PC-9 (cell line): ENCODE results near the gene TBC1D10B. TPM values are rescaled to one million over a fixed set of nuclear protein-coding genes. Genes with fewer than 3 reads are reported as not detected.

ENCODE experiments used
- BruUV-seq: library from RNA; stranded (reverse); fragments of 400-500 nt; replicated peaks from 2 replicates; lab custom pipeline; 2021; lab: Mats Ljungman, UMichigan
- CTCF ChIA-PET: fragments of 300-600 bp; sonication (Branson Sonifier 250); formaldehyde crosslinking; loops from one replicate; lab custom pipeline; 2022; ENCODE audit warnings: antibody characterized with exemption; lab: Charles Lee
- POLR2A ChIA-PET: fragments of 300-600 bp; sonication (Branson Sonifier 250); formaldehyde crosslinking; loops from one replicate; lab custom pipeline; 2022; ENCODE audit warnings: antibody characterized with exemption; ENCODE audit not compliant: unreplicated experiment; lab: Charles Lee
- DNase-seq, 2 experiments: peaks; one replicate each; pipeline versions ENCODE4 v3.0.0 to v3.0.0-alpha.2; 2015 to 2022; ENCODE audit warnings: mixed read lengths in 1 of 2
- H2AFZ ChIP-seq: fragments of 200-600 bp; sonication (generic); 2 replicates; pipeline ENCODE4 v1.8.1; 2017; ENCODE audit warnings: antibody characterized with exemption
- H3F3A ChIP-seq: fragments of 200-600 bp; sonication (generic); 2 replicates; pipeline ENCODE4 v1.8.1; 2017; ENCODE audit warnings: antibody characterized with exemption, mild to moderate bottlenecking, low read depth; ENCODE audit not compliant: insufficient read depth
- H3K27ac ChIP-seq: fragments of 200-600 bp; sonication (generic); 2 replicates; pipeline ENCODE4 v1.6.1; 2016; ENCODE audit warnings: mixed run types
- H3K27me3 ChIP-seq: fragments of 200-600 bp; sonication (generic); 2 replicates; pipeline ENCODE4 v1.6.1; 2016; ENCODE audit warnings: low read depth, mixed run types; ENCODE audit not compliant: insufficient read depth
- H3K36me3 ChIP-seq: fragments of 200-600 bp; sonication (generic); 2 replicates; pipeline ENCODE4 v1.6.1; 2016; ENCODE audit warnings: low read depth, mixed run types
- H3K4me1 ChIP-seq: fragments of 200-600 bp; sonication (generic); replicated peaks from 2 replicates; pipeline ENCODE4 v1.6.1; 2016; ENCODE audit warnings: mixed run types; ENCODE audit not compliant: insufficient read depth
- H3K4me2 ChIP-seq: fragments of 200-600 bp; sonication (generic); 2 replicates; pipeline ENCODE4 v1.6.1; 2017; ENCODE audit warnings: mixed run types
- H3K4me3 ChIP-seq: fragments of 200-600 bp; sonication (generic); 2 replicates; pipeline ENCODE4 v1.6.1; 2016; ENCODE audit warnings: mixed run types
- H3K79me2 ChIP-seq: fragments of 200-600 bp; sonication (generic); 2 replicates; pipeline ENCODE4 v1.6.1; 2017; ENCODE audit warnings: low read depth, mixed run types
- H3K9me2 ChIP-seq: fragments of 200-600 bp; sonication (generic); 2 replicates; pipeline ENCODE4 v1.8.1; 2017; ENCODE audit warnings: mild to moderate bottlenecking; ENCODE audit not compliant: insufficient read depth
- H3K9me3 ChIP-seq: fragments of 200-600 bp; sonication (generic); 2 replicates; pipeline ENCODE4 v1.8.1; 2016; ENCODE audit warnings: low read depth; ENCODE audit not compliant: insufficient read depth
- H4K20me1 ChIP-seq: fragments of 200-600 bp; sonication (generic); 2 replicates; pipeline ENCODE4 v1.8.1; 2017; ENCODE audit not compliant: insufficient read depth
- CTCF ChIP-seq: fragments of 200-600 bp; sonication (generic); conservative IDR thresholded peaks from 2 replicates; pipeline ENCODE4 v1.6.1; 2017; ENCODE audit warnings: mixed run types, antibody characterized with exemption, mild to moderate bottlenecking, moderate library complexity
- EZH2 ChIP-seq: fragments of 200-600 bp; sonication (generic); IDR thresholded peaks from 2 replicates; pipeline ENCODE4 v1.8.0; 2017; ENCODE audit warnings: antibody characterized with exemption, low read depth
- intact Hi-C: fragments of 100-400 bp; cut with micrococcal nuclease; formaldehyde crosslinking; loops from one replicate; pipeline ENCODE4 v1.10.0; 2022; ENCODE audit not compliant: unreplicated experiment
- total RNA-seq: library from RNA; stranded (reverse); gene quantifications from 2 replicates; pipeline ENCODE4 v1.2.3, GENCODE V29; 2021

The TBC1D10B gene
- total RNA-seq, 1 experiment from 2014 or later, result 85.0 TPM

- Histone ChIP-seq H3K27me3 (no peaks in the 10 kb centered on the region), H2AFZ (no peak overlapping the region), H3K4me1 (peaks cover 13% of the 10 kb centered on the region), H4K20me1 (0 out of 2 replicates have a peak, but pooled peaks cover 12% of the 10 kb centered on the region), H3K4me2 (no peak overlapping the region), H3K9me2 (no peaks in the 10 kb centered on the region), H3F3A (peaks cover 41% of the 10 kb centered on the region; the same call in 1 of the 2 replicates), H3K9me3 (no peaks in the 10 kb centered on the region), H3K79me2 (peaks cover 38% of the 10 kb centered on the region), H3K4me3 (no peak overlapping the region), H3K27ac (no peak overlapping the region), H3K36me3 (peaks cover 24% of the 10 kb centered on the region)
- no peak for TF ChIP-seq EZH2
- no peak for TF ChIP-seq CTCF
- DNase-seq, result no peak
- no TSS peak for BruUV-seq
- CTCF ChIA-PET, result interaction anchor here (1.3 kb wide), 1 partner anchor 11 kb away, joined by 4 read pairs; no protein-coding TSS in a partner anchor
- intact Hi-C loops, result loop anchor here (5.0 kb wide), 1 partner anchor 268 kb away; the partner anchor contains the start of gene TBX6
- POLR2A ChIA-PET, result interaction anchor here (0.6 kb wide), 2 partner anchors 11 to 58 kb away, joined by 3 to 5 read pairs; no protein-coding TSS in a partner anchor
These were observed 10.5 kb downstream of the TBC1D10B start for GRCh38 chr16:30359871-30360170.

- Histone ChIP-seq H3K4me1 (peaks cover 13% of the 10 kb centered on the region), H3K9me2 (no peaks in the 10 kb centered on the region), H3K79me2 (peaks cover 38% of the 10 kb centered on the region), H4K20me1 (peaks cover 7% of the 10 kb centered on the region; the same call in 1 of the 2 replicates), H3K27me3 (no peaks in the 10 kb centered on the region), H2AFZ (no peak overlapping the region), H3K27ac (no peak overlapping the region), H3K36me3 (peaks cover 24% of the 10 kb centered on the region), H3K4me2 (no peak overlapping the region), H3K9me3 (no peaks in the 10 kb centered on the region), H3F3A (peaks cover 45% of the 10 kb centered on the region), H3K4me3 (no peak overlapping the region)
- POLR2A ChIA-PET, result interaction anchor here (0.6 kb wide), 2 partner anchors 11 to 59 kb away, joined by 3 to 5 read pairs; no protein-coding TSS in a partner anchor
- CTCF ChIA-PET, result no interaction called here
- no peak for DNase-seq
- no TSS peak for BruUV-seq
- TF ChIP-seq EZH2 (no peak), CTCF (no peak)
- intact Hi-C loops, result loop anchor here (5.0 kb wide), 1 partner anchor 267 kb away; the partner anchor contains the start of gene TBX6
These were observed 11.1 kb downstream of the TBC1D10B start for GRCh38 chr16:30358990-30359870.

- Histone ChIP-seq H3K27ac (no peak overlapping the region), H3K36me3 (peaks cover 24% of the 10 kb centered on the region), H3K9me2 (no peaks in the 10 kb centered on the region), H3K4me1 (peaks cover 19% of the 10 kb centered on the region), H3K27me3 (no peaks in the 10 kb centered on the region), H3K4me3 (no peak overlapping the region), H4K20me1 (peaks cover 10% of the 10 kb centered on the region; the same call in 1 of the 2 replicates), H2AFZ (no peak overlapping the region), H3K79me2 (peaks cover 38% of the 10 kb centered on the region), H3K4me2 (no peak overlapping the region), H3K9me3 (no peaks in the 10 kb centered on the region), H3F3A (peaks cover 45% of the 10 kb centered on the region)
- BruUV-seq, result no TSS peak
- CTCF ChIA-PET, result no interaction called here
- TF ChIP-seq EZH2, result no peak
- no peak for TF ChIP-seq CTCF
- DNase-seq, result no peak
- intact Hi-C loops, result loop anchor here (5.0 kb wide), 1 partner anchor 266 kb away; the partner anchor contains the start of gene TBX6
- POLR2A ChIA-PET, result no interaction called here
These were observed 11.7 kb downstream of the TBC1D10B start for GRCh38 chr16:30358577-30358936.
